ENCODE data around the gene AHCYL2.

The AHCYL2 gene

DNA sequence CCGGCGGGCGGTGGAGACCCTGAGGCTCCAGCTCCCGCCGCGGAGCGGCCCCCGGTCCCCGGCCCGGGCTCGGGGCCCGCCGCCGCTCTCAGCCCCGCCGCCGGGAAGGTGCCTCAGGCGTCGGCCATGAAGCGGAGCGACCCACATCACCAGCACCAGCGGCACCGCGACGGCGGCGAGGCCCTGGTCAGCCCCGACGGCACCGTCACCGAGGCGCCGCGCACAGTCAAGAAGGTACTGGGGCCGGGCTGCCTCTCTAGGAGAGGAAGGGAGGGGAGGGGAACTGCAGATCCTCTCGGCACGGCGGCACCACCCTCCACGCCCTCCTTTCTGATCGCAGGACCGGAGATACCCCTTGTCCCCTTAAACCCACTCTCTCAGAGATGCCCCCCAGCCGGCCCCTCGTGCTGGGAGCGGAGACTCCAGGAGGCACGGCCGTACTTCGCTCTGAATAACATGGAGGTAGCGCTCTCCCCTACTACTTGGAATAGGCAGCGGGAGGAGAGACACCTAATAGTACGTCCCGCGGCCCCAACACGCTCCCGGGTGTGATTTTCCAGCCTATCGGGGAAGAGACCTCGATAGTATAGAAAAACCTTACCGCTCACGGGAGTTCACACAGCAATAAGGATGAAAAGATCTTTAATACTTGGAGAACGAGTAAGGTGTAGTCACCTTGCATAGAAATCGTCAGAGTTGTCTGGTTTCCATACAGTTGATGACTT is 538 bp downstream of the AHCYL2 start:
- TF ChIP-seq, protein P1, sequence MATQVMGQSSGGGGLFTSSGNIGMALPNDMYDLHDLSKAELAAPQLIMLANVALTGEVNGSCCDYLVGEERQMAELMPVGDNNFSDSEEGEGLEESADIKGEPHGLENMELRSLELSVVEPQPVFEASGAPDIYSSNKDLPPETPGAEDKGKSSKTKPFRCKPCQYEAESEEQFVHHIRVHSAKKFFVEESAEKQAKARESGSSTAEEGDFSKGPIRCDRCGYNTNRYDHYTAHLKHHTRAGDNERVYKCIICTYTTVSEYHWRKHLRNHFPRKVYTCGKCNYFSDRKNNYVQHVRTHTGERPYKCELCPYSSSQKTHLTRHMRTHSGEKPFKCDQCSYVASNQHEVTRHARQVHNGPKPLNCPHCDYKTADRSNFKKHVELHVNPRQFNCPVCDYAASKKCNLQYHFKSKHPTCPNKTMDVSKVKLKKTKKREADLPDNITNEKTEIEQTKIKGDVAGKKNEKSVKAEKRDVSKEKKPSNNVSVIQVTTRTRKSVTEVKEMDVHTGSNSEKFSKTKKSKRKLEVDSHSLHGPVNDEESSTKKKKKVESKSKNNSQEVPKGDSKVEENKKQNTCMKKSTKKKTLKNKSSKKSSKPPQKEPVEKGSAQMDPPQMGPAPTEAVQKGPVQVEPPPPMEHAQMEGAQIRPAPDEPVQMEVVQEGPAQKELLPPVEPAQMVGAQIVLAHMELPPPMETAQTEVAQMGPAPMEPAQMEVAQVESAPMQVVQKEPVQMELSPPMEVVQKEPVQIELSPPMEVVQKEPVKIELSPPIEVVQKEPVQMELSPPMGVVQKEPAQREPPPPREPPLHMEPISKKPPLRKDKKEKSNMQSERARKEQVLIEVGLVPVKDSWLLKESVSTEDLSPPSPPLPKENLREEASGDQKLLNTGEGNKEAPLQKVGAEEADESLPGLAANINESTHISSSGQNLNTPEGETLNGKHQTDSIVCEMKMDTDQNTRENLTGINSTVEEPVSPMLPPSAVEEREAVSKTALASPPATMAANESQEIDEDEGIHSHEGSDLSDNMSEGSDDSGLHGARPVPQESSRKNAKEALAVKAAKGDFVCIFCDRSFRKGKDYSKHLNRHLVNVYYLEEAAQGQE (IDR thresholded peaks at IDR 0.05; ENCODE audit: insufficient replicate concordance, low read depth) = no peak
- TF ChIP-seq SPI1 (IDR thresholded peaks at IDR 0.05; ENCODE audit: borderline replicate concordance, low read depth) = peak; percentile 56; the same call in 1 of the 2 replicates
- Histone ChIP-seq H3K27me3 (ENCODE audit: insufficient read depth, poor library complexity, severe bottlenecking) (no peaks in the 10 kb centered on the region), H3K27ac (replicated peaks) (peak overlapping the region; percentile 96), H3K4me3 (replicated peaks; ENCODE audit: insufficient read depth, low read length) (peak overlapping the region; percentile 79)
- peak in 1 of 2 experiments; percentile 61 for DNase-seq (ENCODE audit: low read depth in 1 of 2, low spot score in 1 of 2)

DNA sequence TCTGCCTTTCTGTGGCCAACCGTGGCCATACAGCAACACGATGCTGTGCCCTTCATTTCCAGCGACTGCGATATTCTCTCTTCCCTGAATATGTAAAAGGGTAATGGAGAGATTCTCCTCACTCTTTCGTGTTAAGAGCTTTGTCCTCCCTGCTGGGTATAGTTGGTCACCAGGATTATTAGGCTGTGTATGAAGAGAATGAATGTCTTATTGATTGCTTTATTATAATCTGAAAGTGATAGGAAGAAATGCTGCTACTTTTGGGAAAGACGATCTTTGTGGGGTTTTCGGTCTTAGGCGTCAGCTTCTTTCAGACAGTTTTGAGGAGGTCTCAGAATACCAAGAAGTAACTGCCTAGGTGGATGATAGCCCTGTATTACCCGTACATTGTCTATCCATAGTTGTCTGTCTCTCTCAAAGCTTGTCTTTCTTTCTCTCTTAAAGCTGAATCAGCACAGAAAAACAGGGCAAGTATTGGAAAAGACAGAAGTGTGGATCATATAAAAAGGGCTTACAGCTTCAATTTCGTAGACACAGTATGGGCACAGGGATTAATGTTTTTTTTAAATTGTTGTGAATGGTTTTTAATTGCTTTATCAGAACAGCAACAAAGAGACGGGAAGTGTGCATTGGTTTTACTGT is 1.2 kb downstream of the AHCYL2 start:
- no peak for DNase-seq (ENCODE audit: low read depth in 1 of 2, low spot score in 1 of 2)
- no peak overlapping the region for H3K27ac ChIP-seq (replicated peaks)
- H3K4me3 ChIP-seq (replicated peaks; ENCODE audit: insufficient read depth, low read length) = peak overlapping the region; percentile 79
- TF ChIP-seq SPI1 (IDR thresholded peaks at IDR 0.05; ENCODE audit: borderline replicate concordance, low read depth) (no peak), GABPA (IDR thresholded peaks at IDR 0.05; ENCODE audit: low read depth) (no peak), POLR2AphosphoS5 (IDR thresholded peaks at IDR 0.05; ENCODE audit: low read depth) (no peak)
- TF ChIP-seq, protein P2, sequence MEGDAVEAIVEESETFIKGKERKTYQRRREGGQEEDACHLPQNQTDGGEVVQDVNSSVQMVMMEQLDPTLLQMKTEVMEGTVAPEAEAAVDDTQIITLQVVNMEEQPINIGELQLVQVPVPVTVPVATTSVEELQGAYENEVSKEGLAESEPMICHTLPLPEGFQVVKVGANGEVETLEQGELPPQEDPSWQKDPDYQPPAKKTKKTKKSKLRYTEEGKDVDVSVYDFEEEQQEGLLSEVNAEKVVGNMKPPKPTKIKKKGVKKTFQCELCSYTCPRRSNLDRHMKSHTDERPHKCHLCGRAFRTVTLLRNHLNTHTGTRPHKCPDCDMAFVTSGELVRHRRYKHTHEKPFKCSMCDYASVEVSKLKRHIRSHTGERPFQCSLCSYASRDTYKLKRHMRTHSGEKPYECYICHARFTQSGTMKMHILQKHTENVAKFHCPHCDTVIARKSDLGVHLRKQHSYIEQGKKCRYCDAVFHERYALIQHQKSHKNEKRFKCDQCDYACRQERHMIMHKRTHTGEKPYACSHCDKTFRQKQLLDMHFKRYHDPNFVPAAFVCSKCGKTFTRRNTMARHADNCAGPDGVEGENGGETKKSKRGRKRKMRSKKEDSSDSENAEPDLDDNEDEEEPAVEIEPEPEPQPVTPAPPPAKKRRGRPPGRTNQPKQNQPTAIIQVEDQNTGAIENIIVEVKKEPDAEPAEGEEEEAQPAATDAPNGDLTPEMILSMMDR (IDR thresholded peaks at IDR 0.05; ENCODE audit: insufficient read depth, low read length) = no peak
- TF ChIP-seq, protein P1 (IDR thresholded peaks at IDR 0.05; ENCODE audit: insufficient replicate concordance, low read depth) = no peak
- no peaks in the 10 kb centered on the region for H3K27me3 ChIP-seq (ENCODE audit: insufficient read depth, poor library complexity, severe bottlenecking)

DNA sequence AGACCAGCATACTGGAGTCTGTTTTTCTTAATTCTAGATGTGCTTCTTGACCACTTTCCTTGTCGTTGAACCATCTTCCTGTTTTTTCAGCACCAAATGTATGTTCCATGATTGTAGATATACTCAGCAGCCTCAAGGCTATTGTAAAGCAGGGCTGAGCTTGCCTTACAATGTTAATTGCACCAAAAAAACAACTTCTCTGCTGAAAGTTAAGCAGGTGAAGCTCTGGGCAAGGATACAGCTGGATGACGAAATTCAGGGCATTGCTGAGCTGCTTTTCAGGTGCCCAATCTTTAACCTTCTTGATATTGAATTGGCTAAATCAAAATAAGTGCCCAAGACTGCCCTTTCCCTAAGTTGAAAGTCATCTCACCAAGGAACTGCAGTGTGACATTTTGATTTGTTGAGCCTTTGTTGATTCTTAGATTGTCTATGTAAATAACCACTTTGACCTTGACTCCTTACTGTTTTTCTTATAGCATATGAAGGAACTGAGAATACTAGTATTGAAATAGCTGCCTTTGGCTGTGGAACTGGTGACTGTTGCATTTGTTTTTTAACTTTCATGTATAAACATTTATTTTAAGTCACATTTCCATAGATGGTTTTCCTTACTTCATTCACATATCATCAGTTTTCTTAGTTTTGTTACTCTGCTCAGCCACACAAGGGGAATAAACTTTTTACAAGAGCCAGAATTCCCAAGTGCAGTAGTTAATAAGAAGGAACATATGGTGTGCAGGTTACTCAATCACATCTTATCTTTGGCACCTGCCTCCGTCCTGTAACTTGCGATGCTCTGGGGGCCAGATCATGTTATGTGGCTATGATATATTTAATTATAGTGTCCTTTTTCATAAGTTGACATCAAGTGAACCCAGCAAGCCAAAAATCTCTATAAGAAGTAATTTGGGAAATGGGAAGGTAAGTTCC is 3.1 kb downstream of the AHCYL2 start:
- no peak for DNase-seq (ENCODE audit: low read depth in 1 of 2, low spot score in 1 of 2)
- TF ChIP-seq, protein P1 (IDR thresholded peaks at IDR 0.05; ENCODE audit: insufficient replicate concordance, low read depth) = no peak
- no peak for TF ChIP-seq SPI1 (IDR thresholded peaks at IDR 0.05; ENCODE audit: borderline replicate concordance, low read depth)
- TF ChIP-seq GABPA (IDR thresholded peaks at IDR 0.05; ENCODE audit: low read depth) = no peak
- TF ChIP-seq, protein P2 (IDR thresholded peaks at IDR 0.05; ENCODE audit: insufficient read depth, low read length) = no peak
- no peak for TF ChIP-seq POLR2AphosphoS5 (IDR thresholded peaks at IDR 0.05; ENCODE audit: low read depth)
- Histone ChIP-seq H3K4me3 (replicated peaks; ENCODE audit: insufficient read depth, low read length) (no peak overlapping the region), H3K27me3 (ENCODE audit: insufficient read depth, poor library complexity, severe bottlenecking) (no peaks in the 10 kb centered on the region), H3K27ac (replicated peaks) (no peak overlapping the region)
